Epithelial cell of prostate (primary cell): ENCODE measurements around the gene ATF6B.
A peak's percentile ranks its signal among the peaks of the same experiment; 100 is the strongest.
"Not testable (repeated sequence)": the region's sequence is repeated elsewhere in the genome, so short reads cannot be mapped to it uniquely, and the experiment has no call there.

Experiments used
- DNase-seq: peaks from one replicate; pipeline ENCODE4 v3.0.0-alpha.2; 2011; ENCODE audit warnings: low read depth, low spot score
- H3K27ac ChIP-seq: fragments of 450-650 bp; 2 replicates; pipeline ENCODE4 v1.5.1; 2017; ENCODE audit warnings: mild to moderate bottlenecking

The ATF6B gene

GRCh38 chr6:32085759-32086459, 42.1 kb downstream of the ATF6B start:
- H3K27ac ChIP-seq = no peak overlapping the region
- no peak for DNase-seq

GRCh38 chr6:32084780-32085179, 43.3 kb downstream of the ATF6B start:
- no peak overlapping the region for H3K27ac ChIP-seq
- no peak for DNase-seq

GRCh38 chr6:32083812-32084768, 44.0 kb downstream of the ATF6B start:
- DNase-seq = no peak
- H3K27ac ChIP-seq = peak overlapping the region; percentile 46

- peak; percentile 44 for DNase-seq
- H3K27ac ChIP-seq = peak overlapping the region; percentile 46
Measured at GRCh38 chr6:32082935-32083334, 45.1 kb downstream of the ATF6B start.

- peak overlapping the region; percentile 46 for H3K27ac ChIP-seq
- DNase-seq = no peak
Measured at GRCh38 chr6:32082478-32082877, 45.6 kb downstream of the ATF6B start.

- DNase-seq = no peak
- H3K27ac ChIP-seq = no peak overlapping the region
Measured at GRCh38 chr6:32081168-32081990, 46.7 kb downstream of the ATF6B start.

GRCh38 chr6:32079566-32080290, 48.3 kb downstream of the ATF6B start:
- H3K27ac ChIP-seq = no peak overlapping the region
- no peak for DNase-seq

GRCh38 chr6:32076321-32076809, 51.7 kb downstream of the ATF6B start:
- H3K27ac ChIP-seq = peak overlapping the region; percentile 65
- DNase-seq = peak; percentile 68

- peak overlapping the region; percentile 65 for H3K27ac ChIP-seq
- DNase-seq = no peak
Measured at GRCh38 chr6:32075781-32076180, 52.3 kb downstream of the ATF6B start.

- no peak for DNase-seq
- H3K27ac ChIP-seq = peak overlapping the region; percentile 65
Measured at GRCh38 chr6:32074996-32075532, 53.0 kb downstream of the ATF6B start.

- DNase-seq = no peak
- no peak overlapping the region for H3K27ac ChIP-seq
Measured at GRCh38 chr6:32073613-32074012, 54.4 kb downstream of the ATF6B start.

- no peak for DNase-seq
Measured at GRCh38 chr6:32073101-32073500, 54.9 kb downstream of the ATF6B start.

GRCh38 chr6:32070814-32071543, 57.1 kb downstream of the ATF6B start:
- DNase-seq = no peak
- H3K27ac ChIP-seq = no peak overlapping the region

More at GRCh38 chr6:32073101-32073500, 54.9 kb downstream of the ATF6B start:
- no peak overlapping the region for H3K27ac ChIP-seq

- no peak for DNase-seq
- no peak overlapping the region for H3K27ac ChIP-seq
Measured at GRCh38 chr6:32069878-32070515, 58.0 kb downstream of the ATF6B start.

- H3K27ac ChIP-seq = no peak overlapping the region
- no peak for DNase-seq
Measured at GRCh38 chr6:32069460-32069859, 58.6 kb downstream of the ATF6B start.

GRCh38 chr6:32068867-32069266, 59.2 kb downstream of the ATF6B start:
- DNase-seq = no peak
- H3K27ac ChIP-seq = no peak overlapping the region

GRCh38 chr6:32068315-32068714, 59.7 kb downstream of the ATF6B start:
- DNase-seq, H3K27ac ChIP-seq: not testable (repeated sequence)

- H3K27ac ChIP-seq, DNase-seq: not testable (repeated sequence)
Measured at GRCh38 chr6:32067521-32067920, 60.5 kb downstream of the ATF6B start.
